NCI-H446 treated with DMSO at 0.1 percent for 48 hours (cell line): ENCODE measurements around the gene RTRAF.

ENCODE experiments used
- DNase-seq: peaks from one replicate; lab custom pipeline; 2025; lab: John Stamatoyannopoulos, UW

Gene RTRAF

GRCh38 chr14:51996148-51996746 lies 6.9 kb downstream of the RTRAF start:
- no peak for DNase-seq

DNA sequence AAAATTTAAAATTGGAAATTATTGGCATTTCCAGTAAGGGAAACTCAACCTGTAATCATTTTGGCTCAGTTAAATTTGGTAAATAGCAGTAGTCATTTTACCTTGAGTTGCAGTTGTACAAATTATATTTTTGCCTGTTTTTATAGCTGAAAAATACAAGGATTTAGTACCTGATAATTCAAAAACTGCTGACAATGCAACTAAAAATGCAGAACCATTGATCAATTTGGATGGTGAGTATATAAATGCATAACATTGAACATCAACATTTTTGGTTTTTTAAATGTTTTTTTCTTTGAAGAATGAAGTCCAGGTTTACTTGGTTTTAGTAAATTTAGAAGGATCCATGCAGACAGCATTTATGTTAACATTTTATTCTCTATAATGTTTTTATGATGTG lies 9.0 kb downstream of the RTRAF start:
- no peak for DNase-seq

- DNase-seq = no peak
Measured at GRCh38 chr14:51999084-51999483, 9.7 kb downstream of the RTRAF start.

GRCh38 chr14:52000019-52000582 lies 10.8 kb downstream of the RTRAF start:
- no peak for DNase-seq

DNA sequence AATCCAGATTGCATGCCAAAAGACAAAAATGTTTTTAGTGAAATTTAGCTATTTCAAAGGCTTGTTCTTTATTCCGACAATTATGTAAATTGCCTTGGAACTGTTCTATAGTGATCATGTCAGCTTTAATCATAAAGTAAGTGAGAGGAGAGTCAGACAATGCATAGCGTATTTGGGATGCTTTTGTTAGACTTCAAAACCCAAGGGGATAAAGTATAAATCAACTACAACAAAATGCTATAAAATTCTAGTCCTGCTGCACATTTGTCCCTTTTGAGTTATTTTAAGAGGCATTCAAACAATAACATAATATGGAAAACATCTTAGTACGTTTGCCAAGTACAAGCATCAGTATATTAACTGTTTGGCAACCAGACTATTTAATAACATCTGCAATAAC lies 11.3 kb downstream of the RTRAF start:
- DNase-seq = no peak

- no peak for DNase-seq
Measured at GRCh38 chr14:52002542-52002941, 13.2 kb downstream of the RTRAF start.

DNA sequence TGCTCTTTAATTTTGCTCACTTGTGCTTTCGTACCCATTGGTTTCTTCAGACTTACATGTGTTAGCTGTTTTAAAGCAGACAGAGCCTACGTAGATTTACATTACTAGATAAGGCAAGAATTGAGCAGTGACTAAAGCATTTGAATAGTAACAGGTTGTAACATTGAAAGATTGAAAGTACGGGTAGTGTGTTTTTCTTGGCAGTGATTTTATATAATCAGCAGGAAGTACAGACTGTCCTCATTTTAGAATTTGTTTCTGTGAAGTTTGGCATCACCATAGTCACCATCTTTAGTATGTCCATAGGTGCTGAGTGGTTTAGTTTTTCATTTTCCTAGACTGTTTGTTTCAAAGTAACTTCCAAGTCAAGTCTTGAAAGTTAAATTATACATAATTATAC lies 14.0 kb downstream of the RTRAF start:
- no peak for DNase-seq

DNA sequence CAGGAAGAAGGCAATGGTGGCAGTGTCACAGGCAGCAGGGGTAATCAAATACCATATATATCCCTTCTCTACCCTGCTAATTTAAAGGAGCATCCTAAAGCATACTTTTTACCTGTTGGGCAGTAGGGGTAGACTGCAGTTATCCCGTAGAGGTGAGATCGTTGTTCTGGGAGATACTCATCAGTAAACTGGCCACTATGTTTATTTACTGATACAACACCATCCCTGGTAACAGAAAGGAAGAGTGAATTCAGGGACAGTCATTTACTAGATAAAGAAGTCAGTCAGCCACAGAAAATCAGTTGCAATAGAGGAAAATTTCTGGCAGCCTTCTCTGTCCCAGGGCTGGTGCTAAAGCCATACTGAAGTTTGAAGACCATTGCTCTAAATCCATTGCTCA lies 16.3 kb downstream of the RTRAF start:
- no peak for DNase-seq

GRCh38 chr14:52006361-52006760 lies 17.0 kb downstream of the RTRAF start:
- no peak for DNase-seq

DNA sequence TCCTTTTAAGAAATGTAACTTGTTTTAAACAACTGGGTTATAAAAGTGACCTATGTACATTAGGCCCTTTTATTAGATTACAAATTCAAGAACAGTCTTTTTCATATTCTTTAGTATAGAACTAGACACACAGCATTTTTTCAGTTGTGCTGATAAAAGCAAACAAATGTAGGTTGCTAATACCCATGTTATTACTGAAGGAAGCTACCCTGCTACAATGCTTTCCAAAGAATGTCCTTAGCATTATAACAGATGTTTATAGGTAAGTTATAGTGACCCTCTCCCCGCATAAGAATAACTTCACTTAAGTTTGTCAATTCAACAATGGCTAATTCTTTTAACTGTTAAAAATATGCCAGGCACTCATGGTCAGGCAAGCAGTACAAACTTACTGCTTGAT lies 17.9 kb downstream of the RTRAF start:
- DNase-seq = no peak

DNA sequence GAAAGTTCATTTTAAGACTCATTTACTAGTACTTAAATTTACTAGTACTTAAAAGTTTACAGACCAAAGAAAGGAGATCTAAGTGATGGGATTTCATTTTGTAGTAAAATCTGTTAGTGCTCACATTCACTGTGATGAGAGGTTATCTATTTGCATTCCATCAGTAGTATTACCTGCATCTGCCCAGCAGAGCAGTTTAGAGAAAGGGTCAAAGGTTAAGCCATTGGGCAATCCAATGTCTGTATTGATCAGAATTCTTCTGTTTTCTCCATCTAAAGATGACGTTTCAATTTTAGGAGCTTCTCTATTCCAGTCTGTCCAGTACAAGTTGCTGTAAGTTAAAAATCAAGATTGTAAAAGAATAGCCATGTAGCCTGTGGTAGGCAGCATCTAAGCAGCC lies 18.3 kb downstream of the RTRAF start:
- no peak for DNase-seq

GRCh38 chr14:52008136-52008535 lies 18.8 kb downstream of the RTRAF start:
- no peak for DNase-seq

GRCh38 chr14:52010173-52010693 lies 20.9 kb downstream of the RTRAF start:
- no peak for DNase-seq

- no peak for DNase-seq
Measured at GRCh38 chr14:52011523-52011922, 22.2 kb downstream of the RTRAF start.

DNA sequence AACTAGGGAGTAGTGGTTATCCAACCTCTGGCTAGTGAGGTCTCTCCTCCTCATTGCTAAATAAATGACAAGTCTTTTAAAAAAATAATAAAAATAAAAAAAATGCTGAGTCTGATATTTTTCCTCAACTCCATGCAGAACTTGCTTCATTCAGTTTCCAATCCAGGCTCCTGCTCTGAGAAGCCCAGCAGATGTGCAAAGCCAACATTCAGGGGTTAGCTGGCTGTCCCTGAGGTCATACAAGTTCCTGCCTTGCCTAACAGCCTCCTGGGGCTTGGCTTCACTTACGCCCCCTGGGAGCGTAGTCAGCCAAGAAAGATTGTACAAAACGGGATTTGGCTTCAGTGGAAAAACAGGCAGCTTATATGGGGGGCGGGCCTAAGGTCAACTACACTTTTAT lies 23.3 kb downstream of the RTRAF start:
- no peak for DNase-seq

DNA sequence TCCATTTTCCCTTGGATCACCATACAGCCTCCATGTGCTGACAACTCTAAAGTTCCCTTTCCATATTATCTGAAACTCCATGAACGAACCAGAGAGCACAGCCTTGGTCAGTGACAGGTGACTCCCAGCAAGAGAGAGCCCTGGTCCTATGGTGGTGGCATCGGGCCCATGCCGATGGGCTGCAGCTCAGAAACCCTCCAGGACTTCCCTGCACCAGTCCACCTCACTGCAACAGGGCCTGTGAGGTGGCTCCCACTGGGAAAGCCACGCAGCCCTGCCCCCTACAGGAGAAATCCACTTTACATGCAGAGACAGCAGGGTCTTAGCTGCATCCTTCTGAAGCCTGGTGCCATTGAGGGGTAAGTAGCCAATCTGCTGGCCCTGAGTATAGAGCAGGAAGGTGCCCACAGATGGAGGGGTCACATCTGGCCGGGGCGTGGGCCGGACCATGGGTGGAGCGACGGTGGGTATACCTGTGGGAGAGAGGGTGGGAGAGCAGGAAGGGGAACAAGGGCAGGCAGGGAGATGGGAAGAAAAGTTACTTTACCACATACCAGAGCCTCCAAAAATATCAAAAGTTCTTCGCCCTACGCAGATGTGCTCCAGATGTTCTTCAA lies 24.7 kb downstream of the RTRAF start:
- no peak for DNase-seq

GRCh38 chr14:52014601-52015267 lies 25.4 kb downstream of the RTRAF start:
- no peak for DNase-seq

DNA sequence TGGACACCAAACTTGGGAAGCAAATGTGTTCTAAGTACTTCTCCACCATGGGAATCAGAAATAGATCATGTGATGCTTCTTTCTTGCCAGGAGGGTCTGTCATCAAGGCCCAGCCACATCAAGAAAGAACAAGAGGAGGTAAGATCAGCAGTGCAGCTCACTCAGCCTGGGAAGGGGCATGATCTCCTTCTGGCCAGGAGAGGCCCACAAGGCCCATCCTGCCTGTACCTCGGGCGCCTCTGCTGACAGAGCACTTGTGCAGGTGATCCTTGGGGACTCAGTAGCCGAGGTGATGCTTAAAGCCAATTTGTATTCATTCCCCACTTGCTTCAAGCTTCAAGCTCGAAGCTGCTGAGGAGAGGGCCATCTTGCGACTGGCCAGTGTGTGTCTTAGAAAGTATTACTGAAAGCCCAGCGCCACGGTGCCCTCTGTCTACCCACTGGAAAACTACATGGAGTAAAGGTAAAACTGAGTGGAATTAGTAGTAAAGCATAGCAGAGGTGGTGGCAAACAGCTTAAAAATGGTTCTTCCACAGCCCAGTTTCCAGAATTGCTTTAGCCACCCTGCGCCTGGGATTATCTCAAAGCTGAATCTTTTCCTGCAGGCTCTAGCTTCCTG lies 26.2 kb downstream of the RTRAF start:
- no peak for DNase-seq

DNA sequence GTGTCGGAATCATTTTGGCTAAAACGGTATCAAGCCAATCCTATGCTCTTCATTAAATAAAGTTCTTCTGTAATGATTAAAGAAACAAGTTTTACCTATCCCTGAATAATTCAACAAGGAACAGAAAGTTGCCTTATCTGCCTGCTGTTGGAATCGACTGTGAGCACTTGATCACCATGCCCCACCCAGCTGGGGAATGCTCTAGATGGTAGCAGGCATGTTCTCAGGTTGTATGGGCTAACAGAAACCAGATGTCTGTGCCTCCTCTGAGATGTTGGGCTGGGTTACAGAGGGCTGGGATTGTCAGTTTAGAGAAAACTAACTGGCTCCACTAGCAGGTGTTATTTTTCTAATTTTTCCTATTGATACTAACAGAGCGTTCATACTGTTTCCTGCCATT lies 28.9 kb downstream of the RTRAF start:
- no peak for DNase-seq

DNA sequence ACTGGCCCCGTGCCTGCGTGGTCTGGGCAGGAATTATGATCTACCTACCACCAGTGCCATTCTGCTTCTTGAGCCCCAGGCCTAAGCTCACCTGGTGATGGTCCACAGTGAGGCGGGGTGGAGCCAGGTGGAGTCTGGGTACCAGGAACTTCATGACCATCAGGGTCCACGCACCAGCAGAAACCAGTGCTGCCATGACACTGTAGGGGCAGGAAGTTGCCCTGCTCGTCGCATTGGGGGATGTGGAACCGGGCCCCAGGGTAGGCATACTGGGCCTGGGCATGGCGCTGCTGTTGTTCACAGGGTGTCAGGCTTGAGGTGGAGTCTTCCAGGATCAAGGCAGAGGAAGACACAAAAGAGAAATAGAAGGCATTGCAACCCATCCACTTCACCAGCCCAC lies 29.6 kb downstream of the RTRAF start:
- DNase-seq = no peak

DNA sequence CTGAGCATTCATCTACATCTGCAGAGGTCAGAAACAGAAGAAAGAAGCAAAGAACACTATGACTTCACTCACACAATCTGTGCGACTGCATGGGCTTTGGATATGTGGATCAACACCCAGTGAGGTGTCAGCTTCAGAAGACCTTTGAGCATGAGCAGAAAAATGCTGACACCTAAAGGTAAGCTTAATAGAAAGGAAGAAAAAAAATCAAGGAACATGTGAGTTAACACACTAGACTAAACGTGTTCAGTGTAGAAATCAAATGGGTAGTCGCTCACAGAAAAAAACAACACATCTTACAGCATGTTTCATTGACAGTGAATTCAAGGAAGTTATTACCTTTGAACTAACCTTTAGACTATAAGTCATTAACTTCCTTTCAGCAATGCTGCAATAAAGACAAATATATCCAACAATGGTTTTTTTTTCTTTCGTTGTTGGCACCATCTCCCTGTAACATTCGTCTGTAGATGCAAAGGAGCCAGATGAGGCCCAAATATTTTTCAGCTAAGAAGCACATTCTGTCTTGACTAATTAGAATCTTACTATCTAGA lies 30.9 kb downstream of the RTRAF start:
- no peak for DNase-seq
